ENCODE data around the gene SEC31B.

GRCh38 chr10:100469756-100470155 is 49.9 kb downstream of the SEC31B start:
- TF ChIP-seq POLR2A (IDR thresholded peaks at IDR 0.05), result no peak
- no peak for TF ChIP-seq CTCF (IDR thresholded peaks at IDR 0.05)

Data from right lobe of liver (tissue), 4 donors.